Liver (tissue), 9 donors: ENCODE data around the gene ROBO2. TPM values are rescaled to one million over a fixed set of nuclear protein-coding genes. Genes with fewer than 3 reads are reported as not detected.

Experiments
- DNase-seq: peaks from one replicate; pipeline ENCODE4 v3.0.0-alpha.2; 2017; ENCODE audit warnings: low spot score
- H3K27ac ChIP-seq, 2 donors: one replicate each; pipeline ENCODE4 v1.7.0; 2013; ENCODE audit warnings: inconsistent platforms in 2 of 2, low read length in 2 of 2, control low read depth in 1 of 2, low read depth in 1 of 2, mild to moderate bottlenecking in 1 of 2
- H3K27me3 ChIP-seq, 4 donors: one replicate each; pipeline versions ENCODE4 v1.6.1 to v1.7.0; 2013; ENCODE audit warnings: low read length in 3 of 4, inconsistent platforms in 1 of 4, mild to moderate bottlenecking in 1 of 4, moderate library complexity in 1 of 4; ENCODE audit not compliant: control insufficient read depth in 4 of 4, insufficient read depth in 4 of 4
- H3K36me3 ChIP-seq, 4 donors: one replicate each; pipeline versions ENCODE4 v1.6.1 to v1.7.0; 2013; ENCODE audit warnings: low read length in 3 of 4, mild to moderate bottlenecking in 3 of 4, low read depth in 1 of 4, moderate library complexity in 1 of 4; ENCODE audit not compliant: control insufficient read depth in 4 of 4, insufficient read depth in 3 of 4
- H3K4me1 ChIP-seq, 4 donors: one replicate each; pipeline versions ENCODE4 v1.6.1 to v1.7.0; 2013; ENCODE audit warnings: low read length in 3 of 4, mild to moderate bottlenecking in 3 of 4, moderate library complexity in 1 of 4; ENCODE audit not compliant: control insufficient read depth in 4 of 4, insufficient read depth in 4 of 4
- H3K4me3 ChIP-seq, 3 donors: one replicate each; pipeline versions ENCODE4 v1.6.1 to v1.7.0; 2013; ENCODE audit warnings: low read length in 3 of 3, control low read depth in 1 of 3, low read depth in 1 of 3, mild to moderate bottlenecking in 1 of 3
- H3K9ac ChIP-seq, 2 donors: one replicate each; pipeline ENCODE4 v1.7.0; 2013; ENCODE audit warnings: low read length in 2 of 2, mild to moderate bottlenecking in 2 of 2, moderate library complexity in 2 of 2, control low read depth in 1 of 2, low read depth in 1 of 2
- H3K9me3 ChIP-seq, 4 donors: one replicate each; pipeline versions ENCODE4 v1.6.1 to v1.7.0; 2013; ENCODE audit warnings: low read length in 3 of 4; ENCODE audit not compliant: control insufficient read depth in 4 of 4
- ATF3 ChIP-seq: IDR thresholded peaks from 2 replicates; pipeline ENCODE4 v1.6.1; 2016; ENCODE audit warnings: antibody characterized with exemption
- CTCF ChIP-seq: fragments of 150-350 bp; IDR thresholded peaks from 2 replicates; pipeline ENCODE4 v1.5.1; 2017; ENCODE audit warnings: improper control_type of control experiment, low read depth, low read length; ENCODE audit not compliant: missing input control
- EGR1 ChIP-seq, 2 donors: IDR thresholded peaks; 2 replicates each; pipeline ENCODE4 v1.6.1; 2016 to 2018; ENCODE audit warnings: antibody characterized with exemption in 2 of 2, low read depth in 2 of 2
- FOXA1 ChIP-seq: IDR thresholded peaks from 2 replicates; pipeline ENCODE4 v1.6.1; 2016; ENCODE audit warnings: antibody characterized with exemption
- FOXA2 ChIP-seq: IDR thresholded peaks from 2 replicates; pipeline ENCODE4 v1.6.1; 2016; ENCODE audit warnings: antibody characterized with exemption
- GABPA ChIP-seq, 2 donors: IDR thresholded peaks in 1 of 2; conservative IDR thresholded peaks in 1 of 2; 2 replicates each; pipeline ENCODE4 v1.6.1; 2016; ENCODE audit warnings: antibody characterized with exemption in 2 of 2, mild to moderate bottlenecking in 1 of 2, moderate library complexity in 1 of 2
- HNF4A ChIP-seq, 2 donors: conservative IDR thresholded peaks; 2 replicates each; pipeline ENCODE4 v1.6.1; 2016; ENCODE audit warnings: antibody characterized with exemption in 2 of 2, mild to moderate bottlenecking in 2 of 2
- HNF4G ChIP-seq: IDR thresholded peaks from 2 replicates; pipeline ENCODE4 v1.6.1; 2016; ENCODE audit warnings: antibody characterized with exemption
- JUND ChIP-seq, 2 donors: IDR thresholded peaks; 2 replicates each; pipeline ENCODE4 v1.6.1; 2016; ENCODE audit warnings: antibody characterized with exemption in 2 of 2
- MAX ChIP-seq: IDR thresholded peaks from 2 replicates; pipeline ENCODE4 v1.6.1; 2016; ENCODE audit warnings: antibody characterized with exemption
- NR2F2 ChIP-seq: IDR thresholded peaks from 2 replicates; pipeline ENCODE4 v1.6.1; 2016; ENCODE audit warnings: antibody characterized with exemption
- RAD21 ChIP-seq, 2 donors: IDR thresholded peaks; 2 replicates each; pipeline ENCODE4 v1.6.1; 2016; ENCODE audit warnings: antibody characterized with exemption in 2 of 2, mild to moderate bottlenecking in 2 of 2
- REST ChIP-seq: IDR thresholded peaks from 2 replicates; pipeline ENCODE4 v1.6.1; 2016; ENCODE audit warnings: antibody characterized with exemption, mild to moderate bottlenecking
- RXRA ChIP-seq, 2 donors: IDR thresholded peaks; 2 replicates each; pipeline ENCODE4 v1.6.1; 2017 to 2018; ENCODE audit warnings: antibody characterized with exemption in 2 of 2, mild to moderate bottlenecking in 1 of 2
- SP1 ChIP-seq: IDR thresholded peaks from 2 replicates; pipeline ENCODE4 v1.6.1; 2018; ENCODE audit warnings: antibody characterized with exemption, mild to moderate bottlenecking
- TAF1 ChIP-seq: conservative IDR thresholded peaks from 2 replicates; pipeline ENCODE4 v1.6.1; 2016; ENCODE audit warnings: antibody characterized with exemption, mild to moderate bottlenecking
- YY1 ChIP-seq: IDR thresholded peaks from 2 replicates; pipeline ENCODE4 v1.6.1; 2016; ENCODE audit warnings: antibody characterized with exemption, mild to moderate bottlenecking
- WGBS: extraction: QIAGEN DNeasy Blood & Tissue Kit; methylation state at CpG from one replicate; pipeline ENCODE4 v1.1.7; 2013; 5-methylcytosine and 5-hydroxymethylcytosine counted together
- polyA plus RNA-seq, 2 donors: library from polyadenylated mRNA; stranded (reverse) in 1 of 2; unstranded in 1 of 2; fragments of 200-250 nt in 1 of 2; fragments of >200 nt in 1 of 2; fragmentation: Nextera tagmentation in 1 of 2; extraction: Ambion mirVana in 1 of 2; gene quantifications; one replicate each; pipeline versions ENCODE4 v1.2.1 to v1.2.3, GENCODE V29; 2013 to 2015
- total RNA-seq, 2 donors: library from RNA; depleted of rRNA; stranded (reverse); fragments of >200 nt; gene quantifications; one replicate each; pipeline ENCODE4 v1.2.3, GENCODE V29; 2014
- donor health status: healthy.
- donor health status: healthy.
- donor health status: healthy.
- donor health status: healthy.
- donor health status: healthy.

The ROBO2 gene
- total and polyA plus RNA-seq, 4 donors = 0.22 to 19.4 (median 1.1) TPM

GRCh38 chr3:77623500-77623899, 583.6 kb downstream of the ROBO2 start:
- Histone ChIP-seq H3K4me1 (no peaks in the 10 kb centered on the region), H3K36me3 (no peaks in the 10 kb centered on the region), H3K9ac (no peak overlapping the region), H3K27ac (no peak overlapping the region), H3K4me3 (no peak overlapping the region), H3K27me3 (no peaks in the 10 kb centered on the region), H3K9me3 (no peaks in the 10 kb centered on the region)
- TF ChIP-seq GABPA (IDR thresholded peaks at IDR 0.05 in 1 of 2, conservative IDR thresholded peaks at IDR 0.05 in 1 of 2) (no peak), MAX (no peak), FOXA1 (no peak), CTCF (no peak), RXRA (IDR thresholded peaks at IDR 0.05) (no peak), FOXA2 (no peak), NR2F2 (no peak), SP1 (no peak), ATF3 (no peak), RAD21 (IDR thresholded peaks at IDR 0.05) (no peak), JUND (IDR thresholded peaks at IDR 0.05) (no peak)
- WGBS = 88% methylated on average over 2 of the region's 2 CpGs
- DNase-seq = no peak

GRCh38 chr3:77626157-77626556, 586.3 kb downstream of the ROBO2 start:
- no peak for DNase-seq
- TF ChIP-seq EGR1 (IDR thresholded peaks at IDR 0.05; ENCODE audit: low read depth in 2 of 2) (no peak), RXRA (IDR thresholded peaks at IDR 0.05) (no peak), TAF1 (no peak), YY1 (no peak), ATF3 (no peak)
- H3K9me3 ChIP-seq = no peaks in the 10 kb centered on the region
- H3K4me3 ChIP-seq = no peak overlapping the region
- H3K27me3 ChIP-seq = no peaks in the 10 kb centered on the region
- H3K27ac ChIP-seq = no peak overlapping the region
- WGBS = 94% methylated on average over 1 of the region's 1 CpG
- H3K36me3 ChIP-seq = no peaks in the 10 kb centered on the region
- H3K4me1 ChIP-seq = no peaks in the 10 kb centered on the region
- no peak overlapping the region for H3K9ac ChIP-seq

GRCh38 chr3:77648214-77648613, 608.3 kb downstream of the ROBO2 start:
- DNase-seq = no peak
- H3K9ac ChIP-seq = no peak overlapping the region
- H3K27me3 ChIP-seq = no peaks in the 10 kb centered on the region
- no peaks in the 10 kb centered on the region for H3K36me3 ChIP-seq
- H3K4me3 ChIP-seq = no peak overlapping the region
- 55% methylated on average over 2 of the region's 2 CpGs for WGBS
- H3K9me3 ChIP-seq = no peaks in the 10 kb centered on the region
- no peak overlapping the region for H3K27ac ChIP-seq
- no peaks in the 10 kb centered on the region for H3K4me1 ChIP-seq
- TF ChIP-seq FOXA2 (no peak), HNF4G (no peak), JUND (IDR thresholded peaks at IDR 0.05) (no peak), HNF4A (conservative IDR thresholded peaks at IDR 0.05) (no peak), RAD21 (IDR thresholded peaks at IDR 0.05) (no peak), CTCF (no peak), REST (no peak), ATF3 (no peak), SP1 (no peak), MAX (no peak), RXRA (IDR thresholded peaks at IDR 0.05) (no peak), YY1 (no peak), TAF1 (no peak), NR2F2 (no peak), FOXA1 (no peak), GABPA (IDR thresholded peaks at IDR 0.05 in 1 of 2, conservative IDR thresholded peaks at IDR 0.05 in 1 of 2) (no peak)
